K562 (cell line): ENCODE data around the gene EML3. TPM values are rescaled to one million over a fixed set of nuclear protein-coding genes. Genes with fewer than 3 reads are reported as not detected.
A peak's percentile ranks its signal among the peaks of the same experiment; 100 is the strongest.

Experiments used
- BRD4 ChIP-seq: fragments of 200-600 bp; sonication (generic); IDR thresholded peaks from 2 replicates; pipeline ENCODE4 v1.6.1; 2017; ENCODE audit warnings: inconsistent platforms
- GABPA ChIP-seq: fragments of 200-800 bp; sonication (Bioruptor generic); conservative IDR thresholded peaks from 2 replicates; pipeline ENCODE4 v1.6.1; 2016; ENCODE audit warnings: low read depth, missing genetic modification characterization, missing compliant biosample characterization
- HMBOX1 ChIP-seq: sonication (generic); IDR thresholded peaks from 2 replicates; pipeline ENCODE4 v1.6.1; 2016
- HNRNPLL ChIP-seq: fragments of 200-400 bp; formaldehyde crosslinking; IDR thresholded peaks from 2 replicates; pipeline ENCODE4 v1.6.1; 2017; ENCODE audit warnings: low read length, low read depth, mild to moderate bottlenecking; ENCODE audit not compliant: poor library complexity, severe bottlenecking
- NR2C2 ChIP-seq, 2 experiments: fragments of 200-800 bp in 1 of 2; sonication (Bioruptor generic) in 1 of 2; sonication (generic) in 1 of 2; formaldehyde crosslinking in 1 of 2; IDR thresholded peaks; 2 replicates each; pipeline versions ENCODE4 v1.6.1 to v1.8.0; 2016 to 2022; ENCODE audit warnings: mild to moderate bottlenecking in 1 of 2, missing compliant biosample characterization in 1 of 2, missing genetic modification characterization in 1 of 2, missing genetic modification reagents in 1 of 2
- POLR2A ChIP-seq: fragments of 450-650 bp; conservative IDR thresholded peaks from 2 replicates; pipeline ENCODE4 v1.6.1; 2016
- POLR2B ChIP-seq: fragments of 450-650 bp; IDR thresholded peaks from 2 replicates; pipeline ENCODE4 v1.6.1; 2018; ENCODE audit warnings: low read depth; ENCODE audit not compliant: partially characterized antibody
- RBM34 ChIP-seq: fragments of 200-400 bp; formaldehyde crosslinking; IDR thresholded peaks from 2 replicates; pipeline ENCODE4 v1.6.1; 2018; ENCODE audit warnings: low read length, borderline replicate concordance; ENCODE audit not compliant: insufficient read depth
- TBP ChIP-seq: optimal IDR thresholded peaks from 2 replicates; pipeline ENCODE3; 2011; ENCODE audit warnings: low read depth, low read length, improper control_type of control experiment
- ZNF282 ChIP-seq: sonication (generic); formaldehyde crosslinking; IDR thresholded peaks from 2 replicates; pipeline ENCODE4 v1.8.1; 2023; ENCODE audit warnings: missing genetic modification reagents
- ZNF740 ChIP-seq, 3 experiments: fragments of 200-800 bp in 1 of 3; sonication (Bioruptor generic) in 1 of 3; sonication (generic) in 1 of 3; formaldehyde crosslinking in 1 of 3; IDR thresholded peaks; 2 replicates each; pipeline versions ENCODE4 v1.6.1 to v1.8.0; 2016 to 2022; ENCODE audit warnings: mild to moderate bottlenecking in 2 of 3, missing compliant biosample characterization in 2 of 3, missing genetic modification characterization in 2 of 3, missing genetic modification reagents in 1 of 3
- polyA plus RNA-seq, 8 experiments: library from polyadenylated mRNA; depleted of rRNA in 4 of 8; stranded (reverse) in 5 of 8; unstranded in 3 of 8; fragments of >200 nt; fragmentation: Nextera tagmentation in 2 of 8; fragmentation: Illumina TruSeq in 1 of 8; extraction: Ambion mirVana in 2 of 8; extraction: Trizol in 1 of 8; gene quantifications; 2 replicates each; pipeline versions ENCODE4 v1.2.1 to v1.2.3, GENCODE V29; 2011 to 2014; ENCODE audit warnings: inconsistent platforms in 1 of 8, missing spikeins in 1 of 8
- total RNA-seq, 7 experiments: library from RNA; depleted of rRNA in 6 of 7; stranded (reverse); fragments of >200 nt in 6 of 7; fragmentation: Illumina TruSeq in 2 of 7; extraction: Trizol in 2 of 7; gene quantifications; 2 replicates each; pipeline versions ENCODE4 v1.2.1 to v1.2.3, GENCODE V29; 2011 to 2021; ENCODE audit warnings: low replicate concordance in 1 of 7

EML3 gene
- total and polyA plus RNA-seq, 9 of the 15 experiments (the other 6 are each of a cell fraction or from before 2014, with no cell fraction given): 0.32 to 90.5 (median 26.4) TPM

GRCh38 chr11:62601372-62602140 is 11.0 kb downstream of the EML3 start, which contains the start of gene MTA2 (continued):
- peak; percentile 64; the same call in 1 of the 2 replicates for TF ChIP-seq RBM34
- TF ChIP-seq BRD4: 0 out of 2 replicates have a peak, but pooled peaks have one; percentile 54
- TF ChIP-seq HMBOX1: no peak
- 0 out of 2 replicates have a peak, but pooled peaks have one; percentile 1 for TF ChIP-seq ZNF282 (CRISPR knock-in tag)
- TF ChIP-seq GABPA (tag): peak; percentile 85
- TF ChIP-seq TBP: peak; percentile 35
- peak; percentile 66 for TF ChIP-seq POLR2B
- peak; percentile 17; the same call in 1 of the 2 replicates for TF ChIP-seq NR2C2 (CRISPR knock-in tag; IDR thresholded peaks at IDR 0.05)
- peak; percentile 53; the same call in 1 of the 2 replicates for TF ChIP-seq NR2C2 (tag; IDR thresholded peaks at IDR 0.05)
- TF ChIP-seq HNRNPLL: peak; percentile 37
- TF ChIP-seq POLR2A: peak; percentile 81
- TF ChIP-seq ZNF740 (CRISPR knock-in tag; IDR thresholded peaks at IDR 0.05): 0 out of 2 replicates have a peak, but pooled peaks have one; percentile 51
- no peak for TF ChIP-seq ZNF740 (tag; IDR thresholded peaks at IDR 0.05)
